DND-41 (cell line): Measurements from ENCODE around the gene MEG3.

Experiments
- ATAC-seq: fragments of 200-7000 bp; cut with Tn5 transposase; 3 replicates; pipeline ENCODE4 v1.9.1; 2021; ENCODE audit warnings: low read depth; ENCODE audit not compliant: insufficient read depth
- DNase-seq: peaks from one replicate; pipeline ENCODE4 v3.0.0-alpha.2; 2020
- H2AFZ ChIP-seq: 2 replicates; pipeline ENCODE4 v1.6.0; 2012; ENCODE audit warnings: low read depth, low read length
- H3K27ac ChIP-seq: 2 replicates; pipeline ENCODE4 v1.5.1; 2012; ENCODE audit warnings: low read length, inconsistent platforms
- H3K27me3 ChIP-seq: fragments of 200-600 bp; sonication (generic); 2 replicates; pipeline ENCODE4 v1.6.0; 2012; ENCODE audit warnings: low read length, mild to moderate bottlenecking, inconsistent platforms; ENCODE audit not compliant: insufficient read depth, poor library complexity
- H3K36me3 ChIP-seq: 2 replicates; pipeline ENCODE4 v1.5.1; 2012; ENCODE audit warnings: low read length, inconsistent platforms; ENCODE audit not compliant: insufficient read depth
- H3K4me1 ChIP-seq: 2 replicates; pipeline ENCODE4 v1.5.1; 2012; ENCODE audit warnings: mild to moderate bottlenecking, low read length; ENCODE audit not compliant: insufficient read depth
- H3K4me2 ChIP-seq: 2 replicates; pipeline ENCODE4 v1.6.0; 2012; ENCODE audit warnings: mild to moderate bottlenecking, moderate library complexity, low read length, inconsistent platforms; ENCODE audit not compliant: insufficient read depth
- H3K4me3 ChIP-seq, 2 experiments: fragments of 200-600 bp in 1 of 2; shearing (Covaris generic) in 1 of 2; 2 replicates each; pipeline ENCODE4 v1.5.1; 2012 to 2016; ENCODE audit warnings: inconsistent platforms in 2 of 2, low read length in 2 of 2, mild to moderate bottlenecking in 2 of 2, low read depth in 1 of 2, moderate library complexity in 1 of 2
- H3K79me2 ChIP-seq: 2 replicates; pipeline ENCODE4 v1.6.0; 2012; ENCODE audit warnings: low read length, inconsistent platforms; ENCODE audit not compliant: insufficient read depth
- H3K9ac ChIP-seq: 2 replicates; pipeline ENCODE4 v1.6.0; 2012; ENCODE audit warnings: low read depth, mild to moderate bottlenecking, inconsistent platforms, low read length, moderate library complexity
- H3K9me3 ChIP-seq: 2 replicates; pipeline ENCODE4 v1.5.1; 2012; ENCODE audit warnings: low read length, moderate library complexity, mild to moderate bottlenecking, inconsistent platforms; ENCODE audit not compliant: insufficient read depth, severe bottlenecking
- H4K20me1 ChIP-seq: 2 replicates; pipeline ENCODE4 v1.6.0; 2012; ENCODE audit warnings: low read length; ENCODE audit not compliant: insufficient read depth
- CTCF ChIP-seq: IDR thresholded peaks from 2 replicates; pipeline ENCODE4 v1.5.1; 2012; ENCODE audit warnings: borderline replicate concordance, low read length, moderate library complexity, mild to moderate bottlenecking; ENCODE audit not compliant: poor library complexity, severe bottlenecking; ENCODE audit errors: extremely low read depth
- EZH2 ChIP-seq: IDR thresholded peaks from 3 replicates; pipeline ENCODE4 v1.6.1; 2012; ENCODE audit warnings: borderline replicate concordance, low read depth, mild to moderate bottlenecking, moderate library complexity, low read length, inconsistent platforms; ENCODE audit not compliant: severe bottlenecking

The MEG3 gene

GRCh38 chr14:100841066-100841760, 15.3 kb downstream of the MEG3 start:
- H2AFZ ChIP-seq = no peak overlapping the region
- H4K20me1 ChIP-seq = no peaks in the 10 kb centered on the region
- no peak overlapping the region for H3K9ac ChIP-seq
- H3K36me3 ChIP-seq = no peaks in the 10 kb centered on the region
- ATAC-seq = no peak
- H3K4me1 ChIP-seq = peaks cover 14% of the 10 kb centered on the region
- no peak overlapping the region for H3K4me3 ChIP-seq
- no peaks in the 10 kb centered on the region for H3K79me2 ChIP-seq
- H3K9me3 ChIP-seq = no peaks in the 10 kb centered on the region
- H3K27me3 ChIP-seq = no peaks in the 10 kb centered on the region
- TF ChIP-seq EZH2 (no peak), CTCF (no peak)
- no peak overlapping the region for H3K4me2 ChIP-seq
- DNase-seq = no peak
- H3K27ac ChIP-seq = no peak overlapping the region

- ATAC-seq (no peak), DNase-seq (no peak)
- no peak overlapping the region for H3K27ac ChIP-seq
- no peak overlapping the region for H3K4me3 ChIP-seq
- no peak overlapping the region for H3K9ac ChIP-seq
- no peaks in the 10 kb centered on the region for H3K79me2 ChIP-seq
- TF ChIP-seq CTCF (no peak), EZH2 (no peak)
- no peak overlapping the region for H3K4me2 ChIP-seq
- H2AFZ ChIP-seq = no peak overlapping the region
- no peaks in the 10 kb centered on the region for H4K20me1 ChIP-seq
- peaks cover 14% of the 10 kb centered on the region for H3K4me1 ChIP-seq
- no peaks in the 10 kb centered on the region for H3K27me3 ChIP-seq
- H3K36me3 ChIP-seq = no peaks in the 10 kb centered on the region
- no peaks in the 10 kb centered on the region for H3K9me3 ChIP-seq
Observed at GRCh38 chr14:100841761-100842403, 16.0 kb downstream of the MEG3 start.

DNA sequence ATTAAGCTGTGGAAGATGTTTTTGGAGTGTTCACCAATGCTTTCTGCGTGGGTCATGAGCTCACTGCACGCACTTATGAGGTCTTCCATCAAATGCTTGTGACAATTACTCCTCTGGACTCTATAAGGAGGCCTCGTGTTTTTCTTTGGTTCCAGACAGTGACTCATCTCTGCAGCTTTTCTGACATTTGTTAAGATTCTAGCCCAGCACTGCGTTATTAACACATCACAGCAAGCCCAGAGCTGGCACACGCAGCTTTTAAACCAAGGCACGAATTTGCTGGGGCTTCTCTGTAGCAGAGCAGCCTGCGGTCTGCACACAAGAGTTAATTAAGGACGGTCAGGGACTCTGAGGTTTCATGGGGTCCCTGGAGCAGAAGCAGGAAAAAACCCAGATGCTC, 16.9 kb downstream of the MEG3 start:
- Histone ChIP-seq H3K27me3 (no peaks in the 10 kb centered on the region), H2AFZ (no peak overlapping the region), H3K9ac (no peak overlapping the region), H3K9me3 (no peaks in the 10 kb centered on the region), H3K4me2 (no peak overlapping the region), H4K20me1 (no peaks in the 10 kb centered on the region), H3K79me2 (no peaks in the 10 kb centered on the region), H3K4me3 (no peak overlapping the region), H3K27ac (no peak overlapping the region), H3K36me3 (no peaks in the 10 kb centered on the region), H3K4me1 (peaks cover 14% of the 10 kb centered on the region)
- no peak for DNase-seq
- ATAC-seq = no peak
- no peak for TF ChIP-seq EZH2
- no peak for TF ChIP-seq CTCF
